PFSK-1 (cell line): Measurements from ENCODE around the gene CLDN6.

ENCODE experiments used
- POLR2AphosphoS5 ChIP-seq: IDR thresholded peaks from 2 replicates; pipeline ENCODE4 v1.6.1; 2012; ENCODE audit warnings: low read depth, mild to moderate bottlenecking, control low read depth, low read length, moderate library complexity
- TAF1 ChIP-seq: IDR thresholded peaks from 2 replicates; pipeline ENCODE4 v1.6.1; 2012; ENCODE audit warnings: low read length, control low read depth, borderline replicate concordance; ENCODE audit not compliant: insufficient read depth
- TF ChIP-seq, protein P1 (sequence below), 2 experiments: IDR thresholded peaks; 2 replicates each; pipeline versions ENCODE4 v1.6.1 to v1.8.0; 2011 to 2012; ENCODE audit warnings: low read depth in 2 of 2, low read length in 2 of 2, control low read depth in 1 of 2, inconsistent platforms in 1 of 2, mild to moderate bottlenecking in 1 of 2, moderate library complexity in 1 of 2; ENCODE audit not compliant: insufficient read depth in 1 of 2

DNA sequence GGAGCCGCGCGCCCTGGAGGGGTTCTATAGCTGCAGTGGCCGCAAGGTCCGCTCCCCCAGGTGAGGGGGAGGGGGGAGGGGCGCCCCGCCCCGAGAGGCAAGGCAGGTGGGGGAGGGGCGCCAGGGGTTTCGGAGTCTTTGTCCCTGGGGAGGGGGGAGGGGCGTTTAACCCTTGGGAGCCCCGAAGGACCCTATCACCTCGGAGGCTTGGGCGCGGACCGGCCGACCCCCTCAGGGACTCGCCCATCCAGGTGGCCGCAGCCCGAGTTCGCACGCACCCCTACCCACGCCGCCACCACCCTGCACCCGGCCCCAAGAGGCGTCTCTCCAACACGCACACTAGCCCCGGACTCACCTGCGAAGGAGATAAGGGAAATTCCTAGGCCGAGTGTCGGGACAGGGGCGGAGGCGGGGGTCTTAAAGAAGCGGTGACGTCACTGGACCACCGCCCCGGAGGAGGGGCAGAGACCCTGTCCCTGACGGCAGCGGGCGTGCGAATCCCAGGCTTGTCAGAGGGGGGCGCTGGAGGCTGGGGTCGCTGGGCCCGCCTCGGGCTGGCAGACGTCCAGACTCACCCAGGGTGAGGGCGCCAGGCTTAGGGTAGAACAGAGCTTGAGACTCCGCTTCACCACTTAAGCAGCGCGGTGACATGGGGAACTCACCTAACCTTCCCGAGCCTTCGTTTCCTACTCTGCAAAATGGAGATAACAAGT is at the start of gene CLDN6:
- TF ChIP-seq, protein P1, sequence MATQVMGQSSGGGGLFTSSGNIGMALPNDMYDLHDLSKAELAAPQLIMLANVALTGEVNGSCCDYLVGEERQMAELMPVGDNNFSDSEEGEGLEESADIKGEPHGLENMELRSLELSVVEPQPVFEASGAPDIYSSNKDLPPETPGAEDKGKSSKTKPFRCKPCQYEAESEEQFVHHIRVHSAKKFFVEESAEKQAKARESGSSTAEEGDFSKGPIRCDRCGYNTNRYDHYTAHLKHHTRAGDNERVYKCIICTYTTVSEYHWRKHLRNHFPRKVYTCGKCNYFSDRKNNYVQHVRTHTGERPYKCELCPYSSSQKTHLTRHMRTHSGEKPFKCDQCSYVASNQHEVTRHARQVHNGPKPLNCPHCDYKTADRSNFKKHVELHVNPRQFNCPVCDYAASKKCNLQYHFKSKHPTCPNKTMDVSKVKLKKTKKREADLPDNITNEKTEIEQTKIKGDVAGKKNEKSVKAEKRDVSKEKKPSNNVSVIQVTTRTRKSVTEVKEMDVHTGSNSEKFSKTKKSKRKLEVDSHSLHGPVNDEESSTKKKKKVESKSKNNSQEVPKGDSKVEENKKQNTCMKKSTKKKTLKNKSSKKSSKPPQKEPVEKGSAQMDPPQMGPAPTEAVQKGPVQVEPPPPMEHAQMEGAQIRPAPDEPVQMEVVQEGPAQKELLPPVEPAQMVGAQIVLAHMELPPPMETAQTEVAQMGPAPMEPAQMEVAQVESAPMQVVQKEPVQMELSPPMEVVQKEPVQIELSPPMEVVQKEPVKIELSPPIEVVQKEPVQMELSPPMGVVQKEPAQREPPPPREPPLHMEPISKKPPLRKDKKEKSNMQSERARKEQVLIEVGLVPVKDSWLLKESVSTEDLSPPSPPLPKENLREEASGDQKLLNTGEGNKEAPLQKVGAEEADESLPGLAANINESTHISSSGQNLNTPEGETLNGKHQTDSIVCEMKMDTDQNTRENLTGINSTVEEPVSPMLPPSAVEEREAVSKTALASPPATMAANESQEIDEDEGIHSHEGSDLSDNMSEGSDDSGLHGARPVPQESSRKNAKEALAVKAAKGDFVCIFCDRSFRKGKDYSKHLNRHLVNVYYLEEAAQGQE (IDR thresholded peaks at IDR 0.05; ENCODE audit: insufficient read depth in 1 of 2, low read depth in 2 of 2, low read length in 2 of 2) = no peak
- no peak for TF ChIP-seq POLR2AphosphoS5
- no peak for TF ChIP-seq TAF1
